Airway epithelial cell (primary cell): ENCODE measurements around the gene GRIK5. TPM values are rescaled to one million over a fixed set of nuclear protein-coding genes. Genes with fewer than 3 reads are reported as not detected.

Experiments used
- total RNA-seq: library from RNA; depleted of rRNA; stranded (reverse); fragments of >200 nt; gene quantifications from 2 replicates; pipeline ENCODE4 v1.2.3, GENCODE V29; 2015

GRIK5 gene, protein sequence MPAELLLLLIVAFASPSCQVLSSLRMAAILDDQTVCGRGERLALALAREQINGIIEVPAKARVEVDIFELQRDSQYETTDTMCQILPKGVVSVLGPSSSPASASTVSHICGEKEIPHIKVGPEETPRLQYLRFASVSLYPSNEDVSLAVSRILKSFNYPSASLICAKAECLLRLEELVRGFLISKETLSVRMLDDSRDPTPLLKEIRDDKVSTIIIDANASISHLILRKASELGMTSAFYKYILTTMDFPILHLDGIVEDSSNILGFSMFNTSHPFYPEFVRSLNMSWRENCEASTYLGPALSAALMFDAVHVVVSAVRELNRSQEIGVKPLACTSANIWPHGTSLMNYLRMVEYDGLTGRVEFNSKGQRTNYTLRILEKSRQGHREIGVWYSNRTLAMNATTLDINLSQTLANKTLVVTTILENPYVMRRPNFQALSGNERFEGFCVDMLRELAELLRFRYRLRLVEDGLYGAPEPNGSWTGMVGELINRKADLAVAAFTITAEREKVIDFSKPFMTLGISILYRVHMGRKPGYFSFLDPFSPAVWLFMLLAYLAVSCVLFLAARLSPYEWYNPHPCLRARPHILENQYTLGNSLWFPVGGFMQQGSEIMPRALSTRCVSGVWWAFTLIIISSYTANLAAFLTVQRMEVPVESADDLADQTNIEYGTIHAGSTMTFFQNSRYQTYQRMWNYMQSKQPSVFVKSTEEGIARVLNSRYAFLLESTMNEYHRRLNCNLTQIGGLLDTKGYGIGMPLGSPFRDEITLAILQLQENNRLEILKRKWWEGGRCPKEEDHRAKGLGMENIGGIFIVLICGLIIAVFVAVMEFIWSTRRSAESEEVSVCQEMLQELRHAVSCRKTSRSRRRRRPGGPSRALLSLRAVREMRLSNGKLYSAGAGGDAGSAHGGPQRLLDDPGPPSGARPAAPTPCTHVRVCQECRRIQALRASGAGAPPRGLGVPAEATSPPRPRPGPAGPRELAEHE
- total RNA-seq, result 0.21 TPM in 1 of 2 replicates, not detected in the other

GRCh38 chr19:42069619-42070351 lies at the start of gene GRIK5:
Gene GRIK5 (minus strand): TSS chr19:42070206. CDS start chr19:42065770, 4,436 bp downstream.

DNA sequence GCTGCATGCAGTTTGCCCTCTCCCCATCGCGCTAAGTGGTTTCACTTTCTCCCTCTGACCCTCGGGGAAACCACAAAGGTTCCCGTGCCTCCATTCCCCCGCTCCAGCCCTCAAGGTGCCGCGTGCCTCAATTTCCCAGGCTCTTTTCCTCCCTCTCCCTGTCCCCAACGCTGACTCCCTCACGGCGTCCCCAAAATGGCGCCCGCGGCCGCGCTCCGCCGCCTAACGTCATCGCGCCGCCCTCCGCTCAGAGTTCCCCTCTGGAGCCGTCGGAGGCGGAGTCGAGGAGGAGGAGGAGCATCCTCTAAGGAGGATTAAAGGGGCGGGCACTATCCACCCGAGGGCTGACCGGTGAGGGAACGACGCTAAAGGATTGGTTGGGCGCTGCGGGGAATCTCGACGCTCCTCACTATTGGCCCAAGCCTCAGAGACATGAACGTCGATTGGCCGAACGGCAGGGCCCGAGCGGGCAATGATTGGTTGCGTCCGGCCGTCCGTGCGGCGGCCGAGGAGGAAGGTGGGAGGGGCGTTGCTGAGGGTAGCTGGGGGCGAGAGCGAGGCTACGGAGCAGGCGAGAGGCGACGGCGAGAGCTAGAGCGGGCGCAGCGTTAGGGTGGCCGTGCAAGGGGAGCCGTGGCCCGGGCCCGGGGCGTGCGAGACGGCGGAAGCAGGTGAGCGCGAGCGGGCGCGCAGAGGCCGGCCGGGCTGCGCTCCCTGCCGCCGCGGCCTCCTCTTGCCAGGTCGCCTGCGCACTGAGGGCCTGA lies 5.8 kb upstream of the GRIK5 start, which contains the start of gene ZNF574:
ZNF574 (plus strand) TSS at position 551 of the 764 bp plus-strand sequence. CDS start 2,441 bp downstream, outside the sequence.

DNA sequence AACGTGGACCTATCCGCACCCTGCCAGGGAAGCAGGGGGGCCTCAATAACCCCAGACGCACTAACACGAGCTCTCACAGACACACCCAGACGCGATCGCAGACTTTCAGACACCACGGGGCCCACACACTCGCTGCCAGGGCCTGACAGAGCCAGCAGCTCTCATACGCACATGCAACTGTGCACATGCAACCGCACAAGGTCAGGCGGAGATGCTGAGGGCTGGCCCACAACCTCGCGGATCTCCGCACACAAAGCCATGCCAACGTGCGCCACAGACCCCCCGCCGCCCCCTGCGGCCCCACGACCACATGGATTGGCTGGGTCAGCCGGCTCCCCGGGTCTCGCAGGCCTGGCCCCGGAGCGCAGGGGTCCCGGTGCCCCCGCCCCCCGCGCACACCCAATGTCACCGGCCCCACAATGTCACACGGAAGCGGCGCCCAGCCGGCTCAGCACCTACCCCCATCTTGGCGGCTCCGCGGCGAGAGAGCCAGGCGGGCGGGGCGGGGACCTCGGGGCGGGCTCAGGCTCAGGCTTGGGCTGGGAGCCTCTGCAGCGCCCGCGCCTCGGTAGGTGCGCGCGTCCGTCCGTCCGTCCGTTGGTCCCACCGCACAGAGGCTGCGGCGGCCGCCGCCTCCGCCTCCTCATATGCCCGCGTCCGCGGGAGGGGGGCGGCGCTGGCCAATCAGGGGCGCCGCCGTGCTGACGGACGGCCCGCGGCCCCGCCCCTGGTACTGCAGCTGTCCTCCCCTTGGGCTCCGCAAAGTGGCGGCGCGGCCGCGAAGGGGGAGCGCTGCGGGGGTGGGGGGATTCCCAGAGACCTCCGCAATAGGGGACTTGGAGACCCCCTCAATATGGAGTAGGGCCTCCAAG lies 76.2 kb downstream of the GRIK5 start, which contains the start of gene ATP1A3:
ATP1A3 (minus strand) TSS at position 619 of the 872 bp plus-strand sequence; CDS start at position 465, 154 bp downstream.

DNA sequence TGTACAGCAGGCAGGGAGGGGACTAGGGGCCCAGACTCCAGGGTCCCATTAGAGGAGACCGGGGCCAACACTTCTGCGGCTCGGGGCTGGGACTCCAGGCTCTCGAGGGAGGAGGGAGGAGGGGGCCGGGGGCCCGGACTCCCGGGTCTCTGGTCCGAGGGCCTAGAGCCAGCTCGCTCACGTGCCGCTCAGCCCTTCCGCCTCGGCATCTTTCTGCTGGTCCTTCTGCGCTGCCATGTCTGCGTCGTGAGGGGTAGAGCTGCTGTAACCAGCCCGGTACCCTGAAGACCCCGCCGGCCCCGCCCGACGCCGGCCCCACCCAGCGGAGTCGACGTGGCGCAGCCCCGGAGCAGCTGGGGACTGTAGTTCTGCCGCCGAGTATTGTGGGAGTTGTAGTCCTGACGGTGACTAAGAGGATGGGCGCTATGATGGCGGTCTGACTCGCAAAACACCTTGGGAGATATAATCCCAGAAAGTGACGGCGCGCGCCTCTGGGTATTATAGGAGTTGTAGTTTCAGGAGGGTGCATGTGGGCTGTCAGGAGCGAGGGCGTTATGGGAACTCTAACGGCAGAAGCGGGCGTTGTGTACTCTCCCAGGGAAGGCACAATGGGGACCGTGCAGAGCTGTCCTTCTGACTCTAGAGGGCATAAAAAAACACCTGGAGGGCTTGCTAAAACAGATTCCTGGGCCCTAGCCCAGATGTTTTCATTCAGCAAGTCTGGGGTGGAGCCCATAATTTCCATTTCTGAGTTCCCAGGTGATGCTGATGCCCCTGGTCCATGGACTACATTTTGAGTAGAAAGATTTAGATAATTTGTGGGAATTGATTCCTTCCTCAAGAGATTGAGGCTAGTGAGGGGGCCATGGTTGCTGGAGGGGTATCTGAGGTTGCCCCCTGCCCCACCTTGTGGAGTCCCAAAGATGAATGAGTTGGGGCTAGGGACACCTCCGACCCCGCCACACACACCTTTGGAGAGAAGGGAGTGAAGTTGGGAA lies 110.7 kb downstream of the GRIK5 start, which contains the start of gene RABAC1:
RABAC1 (minus strand) TSS at position 266 of the 998 bp plus-strand sequence; CDS start at position 237, 29 bp downstream.

Other genes with a start within 250 kb of the GRIK5 start
- not detected in 2 replicates for gene LYPD4, start 225.5 kb downstream of the GRIK5 start, total RNA-seq
- not detected in 2 replicates for gene DMRTC2, start 225.2 kb downstream of the GRIK5 start, total RNA-seq
- 2,184 and 2,295 TPM in 2 replicates for gene RPS19, start 210.0 kb downstream of the GRIK5 start, total RNA-seq
- gene CD79A, start 192.9 kb downstream of the GRIK5 start, total RNA-seq, result not detected in 2 replicates
- 50.2 and 63.1 TPM in 2 replicates for gene ARHGEF1, start 187.0 kb downstream of the GRIK5 start, total RNA-seq
- 0.07 TPM in 1 of 2 replicates, not detected in the other for gene ERFL, start 141.8 kb downstream of the GRIK5 start, total RNA-seq
- gene RABAC1, start 110.9 kb downstream of the GRIK5 start, total RNA-seq, result 166 and 177 TPM in 2 replicates
- gene ATP1A3, start 76.0 kb downstream of the GRIK5 start, total RNA-seq, result 0.33 TPM in 1 of 2 replicates, not detected in the other
- 16.1 and 25.2 TPM in 2 replicates for gene ZNF574, start 6.0 kb upstream of the GRIK5 start, total RNA-seq
- 1.1 and 1.3 TPM in 2 replicates for gene POU2F2, start 62.2 kb upstream of the GRIK5 start, total RNA-seq
- 32.8 and 39.8 TPM in 2 replicates for gene DEDD2, start 147.5 kb upstream of the GRIK5 start, total RNA-seq
- gene ZNF526, start 150.1 kb upstream of the GRIK5 start, total RNA-seq, result 5.8 and 8.0 TPM in 2 replicates
- 20.6 and 27.2 TPM in 2 replicates for gene GSK3A, start 172.4 kb upstream of the GRIK5 start, total RNA-seq
- 53.3 and 97.8 TPM in 2 replicates for gene ERF, start 184.9 kb upstream of the GRIK5 start, total RNA-seq
- gene CIC, start 199.0 kb upstream of the GRIK5 start, total RNA-seq, result 45.3 and 65.0 TPM in 2 replicates
- 0.33 and 1.3 TPM in 2 replicates for gene PRR19, start 231.9 kb upstream of the GRIK5 start, total RNA-seq
- 98.1 and 101 TPM in 2 replicates for gene PAFAH1B3, start 232.4 kb upstream of the GRIK5 start, total RNA-seq
- gene TMEM145, start 243.1 kb upstream of the GRIK5 start, total RNA-seq, result not detected in 2 replicates